Mesodermal cell (in vitro differentiated cells): Measurements from ENCODE around the gene CDC42SE2.
"Not testable (repeated sequence)": the region's sequence is repeated elsewhere in the genome, so short reads cannot be mapped to it uniquely, and the experiment has no call there.

Experiments used
- H3K27ac ChIP-seq: 2 replicates; pipeline ENCODE4 v1.7.0; 2013; ENCODE audit warnings: mild to moderate bottlenecking, low read depth, low read length, moderate library complexity; ENCODE audit not compliant: severe bottlenecking
- H3K36me3 ChIP-seq: 2 replicates; pipeline ENCODE4 v1.7.1; 2013; ENCODE audit warnings: mild to moderate bottlenecking, low read length, moderate library complexity; ENCODE audit not compliant: control insufficient read depth, insufficient read depth
- H3K4me1 ChIP-seq: one replicate; pipeline ENCODE4 v1.7.1; 2013; ENCODE audit warnings: mild to moderate bottlenecking, low read length; ENCODE audit not compliant: insufficient read depth, control insufficient read depth, poor library complexity, severe bottlenecking
- H3K4me3 ChIP-seq: 2 replicates; pipeline ENCODE4 v1.7.0; 2013; ENCODE audit warnings: low read length, control low read depth, mild to moderate bottlenecking; ENCODE audit not compliant: insufficient read depth, poor library complexity, severe bottlenecking; ENCODE audit errors: extremely low read depth
- H3K9me3 ChIP-seq: 2 replicates; pipeline ENCODE4 v1.7.1; 2013; ENCODE audit warnings: mild to moderate bottlenecking, low read length, moderate library complexity; ENCODE audit not compliant: control insufficient read depth
- WGBS, 2 experiments: methylation state at CpG; one replicate each; pipeline ENCODE4 v1.1.5; 2013; ENCODE audit warnings: missing lambda C conversion rate in 2 of 2; ENCODE audit not compliant: insufficient coverage in 2 of 2; 5-methylcytosine and 5-hydroxymethylcytosine counted together

CDC42SE2 gene

DNA sequence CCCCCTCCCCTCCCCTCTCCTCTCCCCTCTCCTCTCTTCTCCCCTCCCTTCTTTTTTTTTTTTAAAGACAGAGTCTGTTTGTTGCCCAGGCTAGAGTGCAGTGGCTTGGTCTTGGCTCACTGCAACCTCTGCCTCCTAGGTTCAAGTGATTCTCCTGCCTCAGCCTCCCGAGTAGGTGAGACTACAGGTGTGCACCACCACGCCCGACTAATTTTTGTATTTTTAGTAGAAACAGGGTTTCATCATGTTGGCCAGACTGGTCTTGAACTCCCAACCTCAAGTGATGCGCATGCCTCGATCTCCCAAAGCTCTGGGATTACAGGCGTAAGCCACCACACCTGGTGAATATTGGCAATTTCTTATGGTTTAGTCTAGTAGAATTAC, 14.9 kb downstream of the CDC42SE2 start:
- H3K4me1 ChIP-seq: peaks cover 11% of the 10 kb centered on the region
- not testable (repeated sequence) for H3K36me3 ChIP-seq, H3K27ac ChIP-seq, H3K9me3 ChIP-seq, H3K4me3 ChIP-seq
- 82 to 94% methylated on average over 2 to 6 of the region's 6 CpGs for WGBS, 2 experiments

DNA sequence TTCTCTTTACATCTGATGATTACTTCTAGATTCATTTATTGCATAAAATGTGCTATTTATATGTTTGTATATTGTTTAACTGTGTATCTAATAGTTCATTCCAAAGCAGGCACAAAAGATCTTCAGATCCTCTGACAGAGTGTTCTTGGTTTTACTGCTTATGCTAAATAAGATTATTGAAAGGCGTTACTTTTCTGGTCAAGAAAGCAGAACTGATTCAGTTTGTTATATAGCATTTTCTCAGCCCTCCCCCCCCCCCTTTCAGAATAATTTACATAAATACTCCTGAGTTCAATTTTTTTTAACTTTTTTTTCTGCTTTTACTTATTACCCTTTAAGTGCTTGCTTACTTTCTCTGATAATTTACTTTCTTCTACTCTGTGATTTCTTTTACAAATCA, 15.4 kb downstream of the CDC42SE2 start:
- no peak overlapping the region for H3K4me3 ChIP-seq
- H3K36me3 ChIP-seq: no peaks in the 10 kb centered on the region
- peaks cover 11% of the 10 kb centered on the region for H3K4me1 ChIP-seq
- no peak overlapping the region for H3K27ac ChIP-seq
- 60% methylated on average over 1 of the region's 1 CpG; no CpG with 5 or more reads in 1 of the 2 experiments for WGBS, 2 experiments
- H3K9me3 ChIP-seq: no peaks in the 10 kb centered on the region

DNA sequence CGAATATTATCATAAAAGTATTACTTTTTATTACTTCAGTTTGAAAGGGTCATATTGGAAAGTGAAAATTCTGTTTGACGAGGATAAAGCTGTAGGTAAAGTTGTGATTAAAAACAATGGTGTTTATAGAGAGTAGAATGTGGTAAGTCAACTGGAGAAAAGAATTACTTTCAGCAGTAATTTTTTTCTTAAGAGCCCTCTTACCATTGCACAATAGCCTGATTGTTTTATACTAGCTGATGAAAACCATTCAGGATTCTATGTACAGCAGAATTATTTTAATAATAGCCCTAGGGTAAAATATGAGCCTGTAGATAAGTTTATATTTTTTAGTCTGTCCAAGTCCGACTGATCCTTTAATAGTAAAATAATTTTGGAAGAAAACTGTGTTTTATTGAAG, 16.6 kb downstream of the CDC42SE2 start:
- WGBS, 2 experiments: 100% methylated on average over 1 of the region's 3 CpGs; no CpG with 5 or more reads in 1 of the 2 experiments
- peaks cover 11% of the 10 kb centered on the region for H3K4me1 ChIP-seq
- no peak overlapping the region for H3K4me3 ChIP-seq
- H3K9me3 ChIP-seq: no peaks in the 10 kb centered on the region
- no peak overlapping the region for H3K27ac ChIP-seq
- H3K36me3 ChIP-seq: no peaks in the 10 kb centered on the region

DNA sequence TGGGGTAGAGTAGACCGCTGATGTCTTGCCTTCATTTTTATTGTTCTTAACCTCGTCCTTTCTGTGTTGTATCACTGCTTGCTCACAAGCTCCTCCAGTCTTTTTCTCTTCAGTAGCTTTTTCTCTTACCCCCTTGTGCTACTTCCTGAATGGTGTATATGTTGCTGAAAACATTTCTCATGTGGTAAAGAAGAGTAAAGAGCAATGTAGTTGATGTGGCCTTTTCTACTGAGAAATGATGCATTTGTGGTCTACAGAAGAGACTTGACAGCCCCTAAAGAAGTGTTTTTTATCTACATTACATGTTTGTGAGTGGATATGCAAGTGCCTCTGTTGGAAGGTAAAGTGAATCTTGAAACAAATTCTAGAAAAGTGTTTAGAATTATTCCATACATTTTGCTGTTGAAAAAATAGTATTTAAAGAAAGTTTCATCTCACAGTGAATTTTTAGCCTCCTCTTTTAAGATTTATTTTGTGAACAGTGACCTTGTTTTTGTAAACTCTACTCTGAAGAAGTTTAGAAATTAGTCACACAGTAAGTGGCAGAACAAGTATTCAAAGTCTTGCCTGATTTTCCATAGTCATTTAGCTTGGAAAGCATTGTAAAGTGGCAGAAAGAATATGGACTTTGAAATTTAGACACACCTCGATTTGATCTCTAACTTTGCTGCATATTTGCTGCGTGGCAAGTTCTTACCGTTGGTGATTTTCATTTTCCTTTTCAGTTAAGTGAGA, 17.4 kb downstream of the CDC42SE2 start:
- 80 to 93% methylated on average over 2 to 4 of the region's 5 CpGs for WGBS, 2 experiments
- Histone ChIP-seq H3K4me3 (no peak overlapping the region), H3K27ac (peak overlapping the region; percentile 47), H3K36me3 (peaks cover 2% of the 10 kb centered on the region), H3K9me3 (no peaks in the 10 kb centered on the region), H3K4me1 (peaks cover 11% of the 10 kb centered on the region)

DNA sequence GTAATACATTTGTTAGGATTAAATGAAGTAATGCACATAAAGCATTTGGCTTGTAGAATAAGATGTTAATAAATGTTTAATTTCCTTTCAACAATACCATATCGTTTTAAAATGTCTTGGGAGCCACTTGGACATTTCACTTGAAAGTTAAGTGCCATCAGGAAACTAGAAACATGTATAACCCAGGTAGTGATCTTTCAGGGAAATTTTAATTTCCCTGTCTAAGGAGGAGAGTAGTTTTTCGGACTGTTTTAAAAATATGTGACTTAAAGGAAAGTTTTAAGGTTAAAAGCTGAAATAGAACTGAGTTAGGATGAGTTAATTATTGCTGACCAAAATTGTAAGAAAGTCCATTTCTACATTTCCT, 18.0 kb downstream of the CDC42SE2 start:
- peaks cover 11% of the 10 kb centered on the region for H3K4me1 ChIP-seq
- H3K9me3 ChIP-seq: no peaks in the 10 kb centered on the region
- H3K27ac ChIP-seq: no peak overlapping the region
- no peak overlapping the region for H3K4me3 ChIP-seq
- 91 to 100% methylated on average over 1 of the region's 2 CpGs for WGBS, 2 experiments
- H3K36me3 ChIP-seq: peaks cover 3% of the 10 kb centered on the region

DNA sequence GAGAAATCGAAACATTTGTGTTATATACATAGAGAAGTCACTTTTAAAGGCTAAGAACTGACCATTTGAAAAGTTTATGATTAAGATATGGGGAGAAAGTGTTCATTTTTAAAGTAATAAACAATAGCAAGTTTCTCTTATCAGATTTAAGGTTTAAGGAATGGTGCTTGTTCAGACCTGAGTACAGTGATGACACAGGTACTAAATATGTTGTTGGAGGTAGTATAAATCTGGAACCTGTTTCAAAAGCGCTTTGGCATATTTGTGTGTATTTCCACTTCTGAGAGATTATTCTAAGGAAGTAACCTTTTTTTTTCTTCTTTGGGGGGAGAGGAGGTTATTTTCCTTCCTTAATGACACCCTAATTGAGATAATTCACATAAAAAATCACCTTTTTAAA, 18.4 kb downstream of the CDC42SE2 start:
- no peak overlapping the region for H3K27ac ChIP-seq
- peaks cover 11% of the 10 kb centered on the region for H3K4me1 ChIP-seq
- peaks cover 3% of the 10 kb centered on the region for H3K36me3 ChIP-seq
- no peak overlapping the region for H3K4me3 ChIP-seq
- WGBS, 2 experiments: 100% methylated on average over 1 of the region's 2 CpGs; no CpG with 5 or more reads in 1 of the 2 experiments
- H3K9me3 ChIP-seq: no peaks in the 10 kb centered on the region

DNA sequence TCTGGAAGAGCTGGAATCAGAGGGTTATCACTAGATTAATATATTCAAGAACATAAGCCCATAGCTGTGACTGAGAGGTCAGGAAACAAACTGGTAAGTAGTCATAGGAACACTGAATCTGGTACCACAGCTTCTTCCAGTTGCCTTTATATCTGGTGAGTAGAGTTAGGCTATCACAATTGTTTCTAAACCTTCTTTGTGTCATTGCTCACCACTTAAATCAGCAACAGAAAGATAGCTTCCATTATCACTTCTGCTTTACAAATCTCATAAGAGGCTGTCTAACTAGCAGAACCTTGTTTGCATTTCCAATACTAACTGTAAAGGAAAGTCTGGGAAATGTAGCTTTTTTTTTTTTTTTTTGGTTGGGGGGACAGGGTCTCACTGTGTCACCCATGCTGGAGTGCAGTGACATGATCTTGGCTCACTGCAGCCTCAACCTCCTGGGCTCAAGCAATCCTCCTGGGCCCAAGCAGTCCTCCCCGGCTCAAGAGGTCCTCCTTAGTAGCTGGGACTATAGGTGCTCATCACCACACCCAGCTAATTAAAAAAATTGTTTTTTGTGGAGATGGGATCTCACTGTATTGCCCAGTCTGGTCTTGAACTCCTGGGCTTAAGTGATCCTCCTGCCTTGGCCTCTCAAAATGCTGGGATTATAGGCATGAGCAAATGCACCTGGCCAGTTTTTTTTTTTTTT, 22.0 kb downstream of the CDC42SE2 start:
- Histone ChIP-seq H3K4me1 (peaks cover 11% of the 10 kb centered on the region), H3K27ac (no peak overlapping the region), H3K36me3 (peaks cover 3% of the 10 kb centered on the region), H3K9me3 (no peaks in the 10 kb centered on the region), H3K4me3 (no peak overlapping the region)
- no CpG with 5 or more reads among the region's 1 CpG for WGBS, 2 experiments

DNA sequence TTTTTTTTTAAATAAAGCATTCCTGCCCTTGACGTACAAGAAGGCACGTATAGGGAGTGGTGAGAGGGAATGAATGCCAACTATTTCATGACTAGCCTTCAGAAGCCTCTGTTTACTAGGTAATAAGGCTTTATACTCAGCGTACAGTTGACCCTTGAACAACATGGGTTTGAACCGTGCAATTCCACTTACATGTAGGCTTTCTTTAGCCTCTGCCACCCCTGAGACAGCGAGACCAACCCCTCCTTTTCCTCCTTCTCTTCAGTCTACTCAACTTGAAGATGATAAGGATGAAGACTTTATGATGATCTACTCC, 22.5 kb downstream of the CDC42SE2 start:
- H3K9me3 ChIP-seq: no peaks in the 10 kb centered on the region
- WGBS, 2 experiments: 100% methylated on average over 1 to 2 of the region's 5 CpGs
- H3K36me3 ChIP-seq: peaks cover 3% of the 10 kb centered on the region
- H3K4me3 ChIP-seq: no peak overlapping the region
- H3K27ac ChIP-seq: no peak overlapping the region
- H3K4me1 ChIP-seq: peaks cover 6% of the 10 kb centered on the region

DNA sequence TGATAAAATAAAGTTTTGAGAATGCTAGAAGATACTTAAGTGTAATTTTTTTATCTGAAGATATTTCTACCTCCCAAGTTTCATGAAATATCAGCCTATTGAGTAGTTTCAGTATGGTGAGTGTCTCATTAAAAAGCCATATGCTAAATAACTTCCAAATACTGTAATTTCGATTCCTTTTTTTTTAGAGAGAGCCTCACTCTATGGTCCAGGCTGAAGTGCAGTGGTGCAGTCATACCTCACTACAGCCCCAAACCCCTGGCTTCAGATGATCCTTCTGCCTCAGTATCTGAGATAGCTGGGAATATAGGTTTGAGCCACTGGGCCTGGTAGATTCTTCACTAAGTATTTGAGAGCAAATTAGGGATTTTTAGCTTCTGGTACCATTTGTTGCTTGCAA, 24.5 kb downstream of the CDC42SE2 start:
- H3K27ac ChIP-seq: no peak overlapping the region
- no peaks in the 10 kb centered on the region for H3K4me1 ChIP-seq
- no peaks in the 10 kb centered on the region for H3K9me3 ChIP-seq
- no CpG with 5 or more reads among the region's 1 CpG for WGBS, 2 experiments
- H3K36me3 ChIP-seq: peaks cover 3% of the 10 kb centered on the region
- no peak overlapping the region for H3K4me3 ChIP-seq

DNA sequence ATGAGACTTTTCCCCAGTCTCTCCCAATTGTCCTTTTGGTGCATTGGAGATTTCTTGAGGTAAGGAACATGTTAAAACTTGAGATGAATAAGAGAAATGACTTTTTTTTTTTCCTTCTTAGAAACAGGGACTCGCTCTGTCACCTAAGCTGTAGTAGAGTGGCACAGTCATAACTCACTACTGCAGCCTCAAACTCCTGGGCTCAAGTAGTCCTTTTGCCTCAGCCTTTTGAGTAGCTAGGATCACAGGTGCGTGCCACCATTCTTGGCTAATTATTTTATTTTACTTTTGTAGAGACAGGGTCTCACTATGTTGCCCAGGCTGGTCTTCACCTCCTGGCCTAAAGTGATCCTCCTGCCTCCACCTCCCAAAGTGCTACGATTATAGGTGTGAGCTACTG, 25.9 kb downstream of the CDC42SE2 start:
- no peaks in the 10 kb centered on the region for H3K4me1 ChIP-seq
- peaks cover 3% of the 10 kb centered on the region for H3K36me3 ChIP-seq
- H3K9me3 ChIP-seq: no peaks in the 10 kb centered on the region
- no peak overlapping the region for H3K27ac ChIP-seq
- H3K4me3 ChIP-seq: no peak overlapping the region
- WGBS, 2 experiments: no CpG with 5 or more reads among the region's 3 CpGs

DNA sequence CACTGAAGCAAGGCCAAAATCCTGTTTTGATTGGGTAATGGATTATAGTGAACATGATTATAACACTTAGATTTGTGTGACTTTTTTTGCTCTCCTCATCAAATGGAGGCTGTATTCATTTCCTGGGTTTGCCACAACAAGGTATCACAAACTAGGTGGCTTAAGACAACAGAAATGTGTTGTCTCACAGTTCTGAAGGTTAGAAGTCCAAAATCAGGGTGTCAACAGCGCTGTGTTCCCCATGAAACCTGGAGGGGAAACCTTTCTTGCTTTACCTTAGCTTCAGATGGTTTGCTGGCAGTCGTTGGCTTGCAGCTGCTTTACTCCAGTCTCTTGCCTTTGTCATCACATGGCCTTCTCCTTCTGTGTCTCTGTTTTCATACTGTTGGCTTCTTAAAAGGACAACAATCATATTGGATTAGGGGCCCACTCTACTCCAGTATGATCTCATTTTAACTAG, 32.4 kb downstream of the CDC42SE2 start:
- no peaks in the 10 kb centered on the region for H3K9me3 ChIP-seq
- H3K4me3 ChIP-seq: no peak overlapping the region
- WGBS, 2 experiments: 87 to 92% methylated on average over 2 of the region's 2 CpGs
- no peak overlapping the region for H3K27ac ChIP-seq
- no peaks in the 10 kb centered on the region for H3K4me1 ChIP-seq
- no peaks in the 10 kb centered on the region for H3K36me3 ChIP-seq
